SK-N-MC (cell line): Measurements from ENCODE around the gene KRT3.

ENCODE experiments used
- EZH2 ChIP-seq: fragments of 200-600 bp; sonication (generic); IDR thresholded peaks from one replicate; pipeline ENCODE4 v1.6.1; 2017; ENCODE audit warnings: antibody characterized with exemption
- FOXP2 ChIP-seq: optimal IDR thresholded peaks from 2 replicates; pipeline ENCODE3; 2011; ENCODE audit warnings: mild to moderate bottlenecking, moderate library complexity; ENCODE audit not compliant: insufficient read depth; ENCODE audit errors: extremely low read length, control extremely low read depth
- POLR2AphosphoS5 ChIP-seq: IDR thresholded peaks from 2 replicates; pipeline ENCODE4 v1.6.1; 2012; ENCODE audit warnings: mild to moderate bottlenecking, low read depth, low read length, borderline replicate concordance

- TF ChIP-seq EZH2 = no peak
- no peak for TF ChIP-seq POLR2AphosphoS5
- no peak for TF ChIP-seq FOXP2
Observed at GRCh38 chr12:52828156-52828555, 32.2 kb upstream of the KRT3 start.
